Stimulated activated CD4-positive, alpha-beta T cell treated with anti-CD3 and anti-CD28 coated beads, TNF-alpha, amount 100 ng/mL, for 24 hours (primary cell): ENCODE data around the gene ADAMTS17.

Source experiments
- DNase-seq, 3 experiments: peaks; one replicate each; pipeline ENCODE4 v3.0.0-alpha.2; 2020; ENCODE audit warnings: low read depth in 3 of 3

Gene ADAMTS17

GRCh38 chr15:100030586-100031229, 311.1 kb downstream of the ADAMTS17 start:
- no peak for DNase-seq

DNA sequence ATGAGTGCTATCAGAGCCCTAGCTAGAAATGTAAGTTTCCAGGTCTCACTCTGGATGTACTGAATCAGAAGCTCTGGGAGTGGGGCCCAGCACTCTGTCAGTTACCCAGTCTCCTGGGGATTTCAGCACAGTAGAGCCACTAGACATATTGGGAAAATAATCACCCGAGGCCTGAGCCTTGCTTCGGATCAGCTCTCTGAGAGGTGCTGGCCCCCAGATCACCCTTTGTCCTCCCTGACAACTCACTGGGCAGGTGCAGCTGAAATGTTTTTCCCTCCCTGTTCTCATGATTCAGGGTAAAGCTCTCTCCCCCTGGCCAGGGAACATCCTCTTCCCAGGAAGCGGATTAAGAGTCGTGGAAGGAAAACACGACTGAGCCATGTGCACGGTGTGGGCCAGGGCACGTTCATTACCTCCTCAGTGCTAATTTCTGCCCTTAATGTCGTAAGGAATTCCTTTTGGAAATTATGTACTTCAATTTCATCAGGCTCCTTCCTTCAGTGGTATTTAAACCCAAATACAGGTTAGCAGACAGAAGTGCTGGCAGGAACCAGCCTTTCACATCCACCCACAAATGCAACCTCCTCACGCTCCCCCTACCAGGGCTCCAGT, 311.8 kb downstream of the ADAMTS17 start:
- DNase-seq, result no peak

DNA sequence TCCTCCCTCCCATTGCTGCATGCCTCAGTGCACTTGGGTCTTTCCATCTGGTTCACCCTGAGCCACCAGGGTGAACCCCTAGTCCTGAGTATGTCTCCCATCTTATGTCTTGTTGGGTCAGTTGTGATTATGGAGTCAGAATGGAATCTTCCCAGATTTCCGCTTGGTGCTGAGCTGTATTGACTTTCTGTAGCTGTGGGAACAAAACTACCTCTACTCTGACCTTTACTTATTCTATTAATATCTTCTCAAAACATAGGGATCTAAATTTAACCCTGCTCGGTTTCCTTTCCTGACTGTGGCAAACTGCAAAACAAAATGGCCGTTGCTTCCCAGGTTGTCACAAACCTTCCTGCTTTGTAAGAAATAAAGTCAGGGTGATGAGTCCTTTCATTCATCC, 312.7 kb downstream of the ADAMTS17 start:
- no peak for DNase-seq

DNA sequence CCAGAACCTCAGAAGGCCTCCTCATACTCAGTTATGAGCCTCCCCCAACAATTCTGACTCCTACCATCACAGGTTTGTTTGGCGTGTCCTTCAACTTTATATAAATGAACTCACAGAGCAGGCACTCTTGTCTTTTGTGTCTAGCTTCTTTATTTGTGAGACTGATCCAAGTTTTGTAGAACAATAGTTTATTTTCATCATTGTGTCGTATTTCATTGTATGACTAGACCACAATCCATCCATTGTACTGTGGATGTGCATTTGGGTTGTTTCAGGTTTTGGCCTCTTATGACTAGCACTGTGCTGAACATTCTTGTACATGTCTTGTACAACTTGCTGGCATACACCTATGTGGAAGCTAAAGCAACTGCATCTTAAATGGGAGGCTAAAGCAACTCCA, 315.7 kb downstream of the ADAMTS17 start:
- no peak for DNase-seq

GRCh38 chr15:100022806-100023205, 319.0 kb downstream of the ADAMTS17 start:
- DNase-seq, result no peak

DNA sequence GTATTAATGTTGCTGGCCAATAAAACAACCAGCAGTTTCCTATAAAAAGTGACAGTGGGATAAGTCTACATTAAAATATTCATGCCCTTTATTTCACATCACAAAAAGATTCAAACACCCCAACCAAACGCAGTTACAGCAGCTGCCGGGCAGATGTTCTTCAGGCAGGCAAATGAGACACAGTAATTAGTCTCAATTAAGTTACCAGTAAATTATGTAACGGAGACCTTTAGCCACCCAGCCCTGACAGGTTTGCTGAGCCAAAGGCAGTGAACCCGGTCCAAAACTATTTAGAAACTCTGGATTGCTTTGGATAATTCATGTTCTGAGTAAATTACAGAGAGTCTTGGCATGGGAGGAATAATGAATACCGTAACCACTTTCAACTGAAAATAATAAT, 319.4 kb downstream of the ADAMTS17 start:
- no peak for DNase-seq

- no peak for DNase-seq
Measured at GRCh38 chr15:100021653-100022052, 320.1 kb downstream of the ADAMTS17 start.

- no peak for DNase-seq
Measured at GRCh38 chr15:100020614-100021013, 321.2 kb downstream of the ADAMTS17 start.

DNA sequence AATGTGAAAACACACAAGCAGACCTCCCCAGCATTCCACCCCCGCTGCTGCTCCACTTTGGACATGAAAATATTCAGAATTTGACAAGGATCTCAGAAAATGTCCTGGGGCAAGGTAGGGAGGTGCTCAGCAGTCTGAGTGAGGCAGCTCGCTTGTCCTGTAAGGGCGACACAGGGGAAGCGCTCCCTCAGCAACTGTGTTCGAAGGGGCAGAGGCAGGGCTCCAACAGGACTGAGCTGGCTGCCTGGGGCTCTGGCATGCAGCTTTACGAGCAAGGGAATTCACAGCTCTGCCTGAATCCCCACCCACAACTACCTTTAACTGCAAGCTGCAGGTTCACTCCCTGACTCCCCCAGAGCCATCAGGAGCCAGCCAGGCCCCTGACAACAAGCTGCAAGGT, 321.6 kb downstream of the ADAMTS17 start:
- DNase-seq, result no peak

GRCh38 chr15:100019601-100020000, 322.2 kb downstream of the ADAMTS17 start:
- no peak for DNase-seq

GRCh38 chr15:100018191-100018590, 323.6 kb downstream of the ADAMTS17 start:
- no peak for DNase-seq

DNA sequence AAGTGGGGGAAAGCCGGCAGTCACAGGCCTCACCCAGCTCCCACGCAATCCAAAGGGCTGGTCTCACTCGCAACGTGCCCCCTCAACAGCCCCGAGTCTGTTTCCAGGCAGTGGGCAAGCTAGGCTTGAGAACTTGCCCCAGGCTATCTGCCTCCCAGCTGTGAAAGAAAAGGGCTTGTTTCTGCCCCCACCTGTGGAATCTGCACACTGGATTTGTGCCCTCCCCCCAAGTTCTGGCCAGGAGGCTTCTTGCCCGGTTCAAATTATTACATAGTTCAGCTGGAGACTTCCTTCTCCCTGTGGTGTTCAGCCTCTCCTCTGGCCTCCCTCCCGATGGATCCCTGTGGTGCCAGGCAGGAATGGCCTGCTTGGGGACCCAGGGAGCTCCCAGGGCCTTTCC, 324.6 kb downstream of the ADAMTS17 start:
- no peak for DNase-seq

GRCh38 chr15:100016632-100017031, 325.1 kb downstream of the ADAMTS17 start:
- no peak for DNase-seq

GRCh38 chr15:100011235-100011634, 330.5 kb downstream of the ADAMTS17 start:
- DNase-seq, result no peak

GRCh38 chr15:100009372-100009771, 332.4 kb downstream of the ADAMTS17 start:
- DNase-seq, result no peak

DNA sequence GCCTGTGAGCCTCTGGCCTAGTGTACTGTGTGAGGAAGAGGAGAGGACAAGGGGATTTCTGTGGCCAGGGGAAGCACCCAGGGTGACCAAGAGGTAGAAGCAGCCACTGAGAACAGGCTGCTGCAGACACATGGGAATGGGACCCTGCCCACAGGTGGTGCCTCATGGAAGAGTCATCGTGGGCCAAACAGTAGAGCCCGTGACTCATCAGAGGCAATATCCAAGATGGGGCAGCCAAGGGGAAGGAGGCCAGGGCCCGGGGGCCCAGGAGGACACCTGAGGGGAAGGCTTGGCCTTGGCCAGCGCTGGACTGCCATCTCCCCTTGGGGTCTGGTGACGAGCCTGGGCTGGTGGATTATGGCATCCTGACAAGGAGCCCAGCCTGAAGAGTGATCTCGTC, 333.5 kb downstream of the ADAMTS17 start:
- DNase-seq, result no peak

DNA sequence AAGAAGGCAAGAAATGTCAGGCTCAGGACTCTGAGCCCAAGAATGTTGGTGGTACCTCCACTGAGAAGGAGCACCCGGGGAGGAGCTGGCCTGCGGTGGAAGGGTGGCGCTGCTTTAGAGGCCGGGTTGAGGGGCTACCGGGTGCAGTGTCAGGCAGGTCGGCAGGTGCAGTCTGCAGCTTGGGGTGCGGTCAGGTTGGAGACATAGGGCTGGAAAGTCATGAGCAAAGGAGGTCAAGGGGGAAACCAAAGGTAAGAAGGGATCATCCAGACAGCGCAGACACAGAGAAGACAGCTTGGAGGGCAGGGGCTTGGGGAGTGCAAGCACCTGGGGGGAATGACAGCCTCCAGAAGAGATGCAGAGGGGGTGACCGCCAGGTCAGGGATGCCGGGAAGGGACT, 334.2 kb downstream of the ADAMTS17 start:
- no peak for DNase-seq

DNA sequence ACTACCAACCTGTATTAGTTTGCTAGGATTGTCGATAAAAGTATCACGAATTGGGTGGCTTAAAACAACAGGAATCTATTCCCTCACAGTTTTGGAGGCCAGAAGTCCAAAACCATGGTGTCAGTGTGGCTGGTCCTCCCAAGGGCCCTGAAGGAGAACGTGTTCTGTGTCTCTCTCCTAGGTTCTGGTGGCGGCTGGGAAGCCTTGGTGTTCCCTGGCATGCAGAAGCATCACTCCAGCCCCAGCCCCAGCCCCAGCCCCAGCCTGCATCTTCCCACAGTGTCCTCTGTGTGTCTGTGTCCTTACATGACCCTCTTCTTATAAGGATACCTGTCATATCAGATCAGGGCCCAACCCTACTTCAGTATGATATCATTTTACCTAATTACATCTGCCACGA, 336.1 kb downstream of the ADAMTS17 start:
- no peak for DNase-seq

DNA sequence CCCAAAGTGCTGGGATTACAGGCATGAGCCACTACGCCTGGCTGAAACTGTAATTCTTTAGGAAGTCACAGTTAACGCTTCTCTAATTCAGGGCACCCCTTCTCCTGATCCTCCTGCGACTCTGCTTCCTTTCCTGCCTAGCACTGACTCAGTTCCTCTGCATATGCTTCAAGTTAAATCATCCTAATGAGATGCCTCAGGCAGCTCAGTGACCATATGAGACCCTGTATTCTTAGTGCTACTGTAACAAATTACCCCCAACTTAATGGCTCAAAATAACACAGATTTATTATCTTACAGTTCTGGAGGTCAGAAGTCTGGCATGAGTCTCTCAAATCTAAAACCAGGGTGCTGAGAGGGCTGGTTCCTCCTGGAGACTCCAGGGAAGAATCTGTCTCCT, 336.8 kb downstream of the ADAMTS17 start:
- no peak for DNase-seq

DNA sequence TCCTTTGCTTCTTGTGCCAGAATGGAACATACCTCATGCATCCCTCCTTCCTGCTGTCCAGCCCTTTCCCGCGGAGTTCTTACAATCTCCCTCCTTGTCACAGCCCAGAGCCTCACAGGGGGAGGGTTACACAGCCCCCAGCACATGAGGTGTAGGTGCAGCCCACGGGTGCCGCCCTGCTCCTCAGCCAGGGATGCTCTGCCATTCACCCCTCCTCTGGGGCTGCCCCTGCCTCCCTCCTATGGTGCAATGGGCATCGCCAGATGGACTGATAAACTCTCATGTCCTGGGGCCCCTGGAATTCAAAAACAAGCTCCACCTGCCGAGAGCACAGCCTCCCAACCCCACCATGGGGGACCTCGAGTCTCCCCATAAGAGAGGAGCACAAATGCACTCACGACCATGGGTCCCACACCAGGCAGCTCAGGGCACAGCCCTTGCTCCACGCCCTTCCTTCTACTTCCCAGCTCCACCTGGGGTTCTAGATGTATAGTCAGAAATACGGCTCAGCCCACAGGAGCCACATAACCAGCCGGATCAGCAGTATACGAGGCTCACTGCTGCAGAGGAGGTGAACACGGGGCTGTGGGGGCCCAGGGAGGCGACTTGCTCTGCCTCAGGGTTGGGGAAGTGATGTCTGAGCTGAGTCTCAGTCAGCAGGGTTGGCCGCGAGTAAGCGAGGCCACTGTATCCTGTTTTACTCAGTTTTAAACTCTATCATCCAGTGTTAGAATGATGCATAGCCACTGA, 338.8 kb downstream of the ADAMTS17 start:
- no peak for DNase-seq

DNA sequence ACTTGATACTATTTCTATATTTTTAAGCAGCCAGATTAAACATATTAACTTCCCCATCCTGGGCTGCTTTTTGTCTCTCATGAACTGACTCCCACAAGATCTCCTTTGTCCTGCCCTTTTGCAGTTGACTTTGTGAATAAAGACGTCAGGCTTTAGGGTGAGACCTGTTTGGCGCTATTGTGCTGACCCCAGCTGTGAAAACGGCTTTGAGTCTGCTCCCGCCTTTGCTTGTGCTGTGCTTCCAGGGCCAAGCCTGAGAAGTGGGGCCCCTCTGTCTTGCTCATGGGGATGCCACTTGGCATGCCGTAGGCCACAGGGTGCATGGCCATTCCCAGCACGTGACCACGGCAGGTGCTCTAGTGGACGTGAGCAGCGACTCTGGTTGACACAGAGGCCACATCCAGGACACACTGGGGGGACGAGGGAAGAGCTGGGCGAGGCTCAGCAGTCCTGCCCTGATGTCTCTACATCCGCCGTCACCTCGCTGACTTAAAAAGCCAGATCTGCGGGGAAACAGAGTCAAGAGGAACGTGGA, 339.6 kb downstream of the ADAMTS17 start:
- DNase-seq, result no peak

DNA sequence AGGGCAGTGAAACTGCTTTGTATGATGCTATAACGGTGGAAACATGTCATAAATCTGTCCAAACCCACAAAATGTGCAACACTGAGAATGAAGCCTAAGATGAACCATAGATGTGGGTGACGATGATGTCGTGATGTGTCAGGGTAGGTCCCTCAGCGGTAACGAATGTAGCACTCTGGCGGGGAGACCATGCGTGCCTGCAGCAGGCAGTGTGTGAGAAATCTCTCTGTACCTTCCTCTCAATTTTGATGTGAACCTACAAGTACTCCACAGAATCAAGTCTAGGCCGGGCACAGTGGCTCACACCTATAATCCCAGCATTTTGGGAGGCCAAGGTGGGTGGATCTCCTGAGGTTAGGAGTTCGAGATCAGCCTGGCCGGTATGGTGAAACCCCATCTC, 340.4 kb downstream of the ADAMTS17 start:
- DNase-seq, result peak in 1 of 3 experiments; percentile 5
